H9 (cell line): ENCODE results near the gene CPLX4. TPM values are rescaled to one million over a fixed set of nuclear protein-coding genes. Genes with fewer than 3 reads are reported as not detected.

Experiments used
- DNase-seq: peaks from one replicate; pipeline ENCODE4 v3.0.0-alpha.2; 2017
- H2AFZ ChIP-seq: one replicate; pipeline ENCODE4 v1.6.1; 2013; ENCODE audit warnings: mild to moderate bottlenecking, low read length, control low read depth, moderate library complexity
- H2AK5ac ChIP-seq: 2 replicates; pipeline ENCODE4 v1.6.1; 2013; ENCODE audit warnings: low read length, control low read depth, mixed read lengths; ENCODE audit not compliant: insufficient read length
- H2BK120ac ChIP-seq: one replicate; pipeline ENCODE4 v1.6.1; 2013; ENCODE audit warnings: low read depth, mild to moderate bottlenecking, low read length, control low read depth, inconsistent platforms; ENCODE audit not compliant: poor library complexity, severe bottlenecking
- H2BK12ac ChIP-seq: 2 replicates; pipeline ENCODE4 v1.6.1; 2013; ENCODE audit warnings: low read length, control low read depth, mixed read lengths, low read depth; ENCODE audit not compliant: insufficient read length
- H2BK15ac ChIP-seq: 2 replicates; pipeline ENCODE4 v1.6.1; 2013; ENCODE audit warnings: low read depth, low read length, control low read depth
- H2BK20ac ChIP-seq: one replicate; pipeline ENCODE4 v1.6.1; 2013; ENCODE audit warnings: low read depth, mild to moderate bottlenecking, low read length, control low read depth, inconsistent platforms; ENCODE audit not compliant: poor library complexity, severe bottlenecking
- H2BK5ac ChIP-seq: 2 replicates; pipeline ENCODE4 v1.6.1; 2013; ENCODE audit warnings: low read length, control low read depth, mixed read lengths; ENCODE audit not compliant: insufficient read length
- H3K14ac ChIP-seq: 2 replicates; pipeline ENCODE4 v1.6.1; 2013; ENCODE audit warnings: low read length, control low read depth; ENCODE audit not compliant: insufficient read depth
- H3K18ac ChIP-seq: 2 replicates; pipeline ENCODE4 v1.6.1; 2013; ENCODE audit warnings: low read depth, mild to moderate bottlenecking, mixed read lengths, low read length, control low read depth; ENCODE audit not compliant: insufficient read length
- H3K23ac ChIP-seq: 2 replicates; pipeline ENCODE4 v1.6.1; 2013; ENCODE audit warnings: low read length, control low read depth, mixed read lengths, low read depth; ENCODE audit not compliant: insufficient read length
- H3K23me2 ChIP-seq: 2 replicates; pipeline ENCODE4 v1.6.1; 2013; ENCODE audit warnings: low read depth, mild to moderate bottlenecking, mixed read lengths, low read length, control low read depth; ENCODE audit not compliant: insufficient read length, poor library complexity, severe bottlenecking
- H3K27ac ChIP-seq: 2 replicates; pipeline ENCODE4 v1.5.1; 2013; ENCODE audit warnings: low read length, control low read depth, mixed read lengths, low read depth; ENCODE audit not compliant: insufficient read length
- H3K27me3 ChIP-seq: 2 replicates; pipeline ENCODE4 v1.6.1; 2013; ENCODE audit warnings: low read length, control low read depth, inconsistent platforms; ENCODE audit not compliant: insufficient read depth
- H3K4ac ChIP-seq: 2 replicates; pipeline ENCODE4 v1.6.1; 2013; ENCODE audit warnings: low read depth, mild to moderate bottlenecking, control low read depth, inconsistent platforms, low read length, moderate library complexity
- H3K4me1 ChIP-seq: 2 replicates; pipeline ENCODE4 v1.6.1; 2013; ENCODE audit warnings: low read length, control low read depth, inconsistent platforms; ENCODE audit not compliant: insufficient read depth
- H3K4me2 ChIP-seq: 2 replicates; pipeline ENCODE4 v1.6.1; 2013; ENCODE audit warnings: low read length, control low read depth, mixed read lengths; ENCODE audit not compliant: insufficient read length, insufficient read depth
- H3K56ac ChIP-seq: 2 replicates; pipeline ENCODE4 v1.6.1; 2013; ENCODE audit warnings: low read depth, mild to moderate bottlenecking, mixed read lengths, low read length, control low read depth; ENCODE audit not compliant: insufficient read length
- H3K79me1 ChIP-seq: 2 replicates; pipeline ENCODE4 v1.6.1; 2013; ENCODE audit warnings: low read depth, mild to moderate bottlenecking, moderate library complexity, low read length, control low read depth, inconsistent platforms; ENCODE audit not compliant: insufficient read depth, poor library complexity, severe bottlenecking
- H3K79me2 ChIP-seq: 2 replicates; pipeline ENCODE4 v1.6.1; 2013; ENCODE audit warnings: low read length, control low read depth, inconsistent platforms; ENCODE audit not compliant: insufficient read depth
- H3K9ac ChIP-seq: 2 replicates; pipeline ENCODE4 v1.6.1; 2013; ENCODE audit warnings: low read length, control low read depth, mixed read lengths; ENCODE audit not compliant: insufficient read length; ENCODE audit errors: extremely low read depth
- H3K9me3 ChIP-seq: one replicate; pipeline ENCODE4 v1.6.1; 2013; ENCODE audit warnings: low read depth, low read length, inconsistent platforms; ENCODE audit not compliant: control insufficient read depth
- H3T11ph ChIP-seq: one replicate; pipeline ENCODE4 v1.6.1; 2013; ENCODE audit warnings: mild to moderate bottlenecking, low read length, control low read depth, inconsistent platforms
- H4K20me1 ChIP-seq: one replicate; pipeline ENCODE4 v1.6.1; 2013; ENCODE audit not compliant: control insufficient read depth, insufficient read length, insufficient read depth
- H4K5ac ChIP-seq: 2 replicates; pipeline ENCODE4 v1.6.1; 2013; ENCODE audit warnings: low read depth, mild to moderate bottlenecking, mixed read lengths, low read length, control low read depth; ENCODE audit not compliant: insufficient read length
- H4K8ac ChIP-seq: replicated peaks from 2 replicates; pipeline ENCODE4 v1.6.1; 2013; ENCODE audit warnings: low read length, control low read depth, mixed read lengths, low read depth; ENCODE audit not compliant: insufficient read length
- H4K91ac ChIP-seq: 2 replicates; pipeline ENCODE4 v1.6.1; 2013; ENCODE audit warnings: low read depth, mild to moderate bottlenecking, moderate library complexity, mixed read lengths, low read length, control low read depth; ENCODE audit not compliant: insufficient read length
- H3K27ac Mint-ChIP-seq, 3 experiments: 2 replicates in 2 of 3; 3 replicates in 1 of 3; pipeline ENCODE4 v1.8.0; 2020 to 2021; ENCODE audit warnings: mixed read lengths in 3 of 3, mild to moderate bottlenecking in 1 of 3, moderate library complexity in 1 of 3
- H3K27me3 Mint-ChIP-seq: 2 replicates; pipeline ENCODE4 v1.8.0; 2021; ENCODE audit warnings: low read depth, mild to moderate bottlenecking, moderate library complexity, mixed read lengths
- H3K36me3 Mint-ChIP-seq, 3 experiments: 2 replicates in 2 of 3; 3 replicates in 1 of 3; pipeline ENCODE4 v1.8.0; 2020 to 2021; ENCODE audit warnings: low read depth in 3 of 3, mixed read lengths in 3 of 3; ENCODE audit not compliant: insufficient read depth in 1 of 3
- H3K4me1 Mint-ChIP-seq, 2 experiments: 2 replicates each; pipeline ENCODE4 v1.8.0; 2020; ENCODE audit warnings: mixed read lengths in 2 of 2
- H3K4me3 Mint-ChIP-seq, 2 experiments: 2 replicates in 1 of 2; 3 replicates in 1 of 2; pipeline ENCODE4 v1.8.0; 2020 to 2021; ENCODE audit warnings: mild to moderate bottlenecking in 2 of 2, mixed read lengths in 2 of 2, moderate library complexity in 1 of 2
- H3K9me3 Mint-ChIP-seq, 2 experiments: 2 replicates in 1 of 2; 3 replicates in 1 of 2; pipeline ENCODE4 v1.8.0; 2020; ENCODE audit warnings: mild to moderate bottlenecking in 2 of 2, mixed read lengths in 2 of 2, moderate library complexity in 1 of 2
- WGBS: extraction: QIAGEN DNeasy Blood & Tissue Kit; methylation state at CpG from one replicate; pipeline ENCODE4 v1.1.7; 2013; ENCODE audit warnings: missing lambda C conversion rate, low lambda C conversion rate, mixed read lengths; ENCODE audit not compliant: insufficient read length; ENCODE audit errors: extremely low coverage; 5-methylcytosine and 5-hydroxymethylcytosine counted together
- total RNA-seq: library from RNA; stranded (reverse); gene quantifications from 2 replicates; pipeline ENCODE4 v1.2.1, GENCODE V29; 2021
- TF ChIP-seq, protein P1 (sequence below): fragments of 200-600 bp; sonication (generic); conservative IDR thresholded peaks from 3 replicates; pipeline ENCODE4 v1.8.0; 2021; ENCODE audit warnings: antibody characterized with exemption, mild to moderate bottlenecking

CPLX4 gene
- total RNA-seq, 1 experiment from 2014 or later = not detected

DNA sequence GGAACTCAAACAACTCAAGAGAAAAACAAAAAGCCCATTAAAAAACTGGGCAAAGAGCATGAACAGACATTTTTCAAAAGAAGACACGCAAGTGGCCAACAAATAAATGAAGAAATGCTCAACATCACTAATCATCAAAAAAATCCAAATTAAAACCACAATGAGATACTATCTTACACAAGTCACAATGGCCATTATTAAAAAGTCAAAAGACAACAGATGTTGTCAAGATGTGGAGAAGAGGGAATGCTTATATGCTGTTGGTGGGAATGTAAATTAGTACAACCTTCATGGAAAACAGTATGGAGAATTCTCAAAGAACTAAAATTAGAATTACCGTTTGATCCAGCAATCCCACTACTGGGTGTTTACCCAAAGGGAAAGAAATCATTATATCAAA is 25.5 kb upstream of the CPLX4 start:
- Histone ChIP-seq H2AK5ac (no peak overlapping the region), H4K91ac (no peak overlapping the region), H3K27ac (no peak overlapping the region), H2AFZ (no peak overlapping the region), H2BK15ac (no peak overlapping the region), H2BK5ac (no peak overlapping the region), H2BK120ac (no peak overlapping the region), H2BK20ac (no peak overlapping the region), H3K79me2 (no peaks in the 10 kb centered on the region; the same call in 1 of the 2 replicates), H3K4me2 (no peak overlapping the region), H3K56ac (no peak overlapping the region), H3K18ac (no peak overlapping the region), H2BK12ac (no peak overlapping the region), H3K23me2 (no peaks in the 10 kb centered on the region), H3K4ac (no peak overlapping the region), H3K9me3 (no peaks in the 10 kb centered on the region), H3K23ac (no peak overlapping the region), H3K14ac (no peak overlapping the region), H3K9ac (no peak overlapping the region), H3T11ph (no peak overlapping the region), H3K79me1 (no peaks in the 10 kb centered on the region), H4K5ac (no peak overlapping the region), H3K27me3 (no peaks in the 10 kb centered on the region), H4K8ac (no peak overlapping the region), H4K20me1 (no peaks in the 10 kb centered on the region), H3K4me1 (no peaks in the 10 kb centered on the region)
- TF ChIP-seq, protein P1, sequence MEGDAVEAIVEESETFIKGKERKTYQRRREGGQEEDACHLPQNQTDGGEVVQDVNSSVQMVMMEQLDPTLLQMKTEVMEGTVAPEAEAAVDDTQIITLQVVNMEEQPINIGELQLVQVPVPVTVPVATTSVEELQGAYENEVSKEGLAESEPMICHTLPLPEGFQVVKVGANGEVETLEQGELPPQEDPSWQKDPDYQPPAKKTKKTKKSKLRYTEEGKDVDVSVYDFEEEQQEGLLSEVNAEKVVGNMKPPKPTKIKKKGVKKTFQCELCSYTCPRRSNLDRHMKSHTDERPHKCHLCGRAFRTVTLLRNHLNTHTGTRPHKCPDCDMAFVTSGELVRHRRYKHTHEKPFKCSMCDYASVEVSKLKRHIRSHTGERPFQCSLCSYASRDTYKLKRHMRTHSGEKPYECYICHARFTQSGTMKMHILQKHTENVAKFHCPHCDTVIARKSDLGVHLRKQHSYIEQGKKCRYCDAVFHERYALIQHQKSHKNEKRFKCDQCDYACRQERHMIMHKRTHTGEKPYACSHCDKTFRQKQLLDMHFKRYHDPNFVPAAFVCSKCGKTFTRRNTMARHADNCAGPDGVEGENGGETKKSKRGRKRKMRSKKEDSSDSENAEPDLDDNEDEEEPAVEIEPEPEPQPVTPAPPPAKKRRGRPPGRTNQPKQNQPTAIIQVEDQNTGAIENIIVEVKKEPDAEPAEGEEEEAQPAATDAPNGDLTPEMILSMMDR = no peak
- no CpG with 5 or more reads among the region's 2 CpGs for WGBS
- H3K4me3 Mint-ChIP-seq = no peak overlapping the region
- H3K27me3 Mint-ChIP-seq = no peaks in the 10 kb centered on the region
- no peaks in the 10 kb centered on the region for H3K4me1 Mint-ChIP-seq
- H3K9me3 Mint-ChIP-seq = no peaks in the 10 kb centered on the region; a peak in 1 of 5 replicates
- peaks cover 73 to 86% (median 83%) of the 10 kb centered on the region in 3 experiments for H3K36me3 Mint-ChIP-seq
- DNase-seq = no peak
- no peak overlapping the region for H3K27ac Mint-ChIP-seq
